Ovary (tissue), 3 donors: ENCODE measurements around the gene TAF12.
"Not testable (repeated sequence)": the region's sequence is repeated elsewhere in the genome, so short reads cannot be mapped to it uniquely, and the experiment has no call there.

ENCODE experiments used
- EP300 ChIP-seq: sonication (generic); formaldehyde crosslinking; IDR thresholded peaks from one replicate; pipeline ENCODE4 v1.6.1; 2017; ENCODE audit warnings: antibody characterized with exemption
- POLR2A ChIP-seq: fragments of 450-650 bp; IDR thresholded peaks from one replicate; pipeline ENCODE4 v1.6.1; 2017; ENCODE audit warnings: antibody characterized with exemption, mild to moderate bottlenecking, moderate library complexity
- TF ChIP-seq, protein P1 (sequence below), 3 donors: fragments of 450-650 bp in 2 of 3; fragments of 200-600 bp in 1 of 3; IDR thresholded peaks; one replicate each; pipeline versions ENCODE4 v1.5.1 to v1.8.0; 2016 to 2022; ENCODE audit warnings: antibody characterized with exemption in 3 of 3, mild to moderate bottlenecking in 1 of 3
- donor health status: DM: no; HTN: no; CAD: no.

DNA sequence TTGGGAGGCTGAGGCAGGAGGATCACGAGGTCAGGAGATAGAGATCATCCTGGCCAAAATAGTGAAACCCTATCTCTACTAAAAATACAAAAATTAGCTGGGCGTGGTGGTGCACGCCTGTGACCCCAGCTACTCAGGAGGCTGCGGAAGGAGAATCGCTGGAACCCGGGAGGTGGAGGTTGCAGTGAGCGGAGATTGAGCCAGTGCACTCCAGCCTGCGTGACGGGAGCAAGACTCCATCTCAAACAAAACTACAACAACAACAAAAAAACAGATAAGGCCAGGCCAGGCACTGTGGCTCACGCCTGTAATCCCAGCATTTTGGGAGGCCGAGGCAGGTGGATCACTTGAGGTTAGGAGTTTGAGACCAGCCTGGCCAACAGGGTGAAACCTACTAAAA is 2.5 kb upstream of the TAF12 start:
- not testable (repeated sequence) for TF ChIP-seq POLR2A, EP300
- TF ChIP-seq, protein P1, sequence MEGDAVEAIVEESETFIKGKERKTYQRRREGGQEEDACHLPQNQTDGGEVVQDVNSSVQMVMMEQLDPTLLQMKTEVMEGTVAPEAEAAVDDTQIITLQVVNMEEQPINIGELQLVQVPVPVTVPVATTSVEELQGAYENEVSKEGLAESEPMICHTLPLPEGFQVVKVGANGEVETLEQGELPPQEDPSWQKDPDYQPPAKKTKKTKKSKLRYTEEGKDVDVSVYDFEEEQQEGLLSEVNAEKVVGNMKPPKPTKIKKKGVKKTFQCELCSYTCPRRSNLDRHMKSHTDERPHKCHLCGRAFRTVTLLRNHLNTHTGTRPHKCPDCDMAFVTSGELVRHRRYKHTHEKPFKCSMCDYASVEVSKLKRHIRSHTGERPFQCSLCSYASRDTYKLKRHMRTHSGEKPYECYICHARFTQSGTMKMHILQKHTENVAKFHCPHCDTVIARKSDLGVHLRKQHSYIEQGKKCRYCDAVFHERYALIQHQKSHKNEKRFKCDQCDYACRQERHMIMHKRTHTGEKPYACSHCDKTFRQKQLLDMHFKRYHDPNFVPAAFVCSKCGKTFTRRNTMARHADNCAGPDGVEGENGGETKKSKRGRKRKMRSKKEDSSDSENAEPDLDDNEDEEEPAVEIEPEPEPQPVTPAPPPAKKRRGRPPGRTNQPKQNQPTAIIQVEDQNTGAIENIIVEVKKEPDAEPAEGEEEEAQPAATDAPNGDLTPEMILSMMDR (IDR thresholded peaks at IDR 0.05): not testable (repeated sequence)
